ENCODE data around the gene NPIPA3.
"Not testable (repeated sequence)": the region's sequence is repeated elsewhere in the genome, so short reads cannot be mapped to it uniquely, and the experiment has no call there.

NPIPA3 gene

GRCh38 chr16:14742273-14743128 lies 39.3 kb downstream of the NPIPA3 start, which contains the start of gene NPIPA2:
TSS of gene NPIPA2 (plus strand) at chr16:14742533. CDS start at chr16:14748066, 5,533 bp downstream.
- DNase-seq (ENCODE audit: low read depth) = not testable (repeated sequence)

GRCh38 chr16:14773654-14774053 lies 70.4 kb downstream of the NPIPA3 start:
- DNase-seq (ENCODE audit: low read depth) = not testable (repeated sequence)

- DNase-seq (ENCODE audit: low read depth) = not testable (repeated sequence)
Observed at GRCh38 chr16:14775624-14776023, 72.4 kb downstream of the NPIPA3 start.
